NB4 (cell line): ENCODE measurements around the gene LTB4R.
A peak's percentile ranks its signal among the peaks of the same experiment; 100 is the strongest.

ENCODE experiments used
- DNase-seq: peaks from one replicate; pipeline ENCODE4 v3.0.0; 2010; ENCODE audit warnings: low read depth
- H3K4me3 ChIP-seq: one replicate; pipeline ENCODE4 v1.5.1; 2011; ENCODE audit warnings: mild to moderate bottlenecking, low read depth, low read length, moderate library complexity
- CTCF ChIP-seq: IDR thresholded peaks from one replicate; pipeline ENCODE4 v1.5.1; 2012; ENCODE audit warnings: low read depth, low read length
- MAX ChIP-seq: IDR thresholded peaks from 2 replicates; pipeline ENCODE4 v1.6.1; 2011; ENCODE audit warnings: low read depth, low read length
- MYC ChIP-seq: IDR thresholded peaks from 2 replicates; pipeline ENCODE4 v1.6.1; 2011; ENCODE audit warnings: low read depth, low read length
- POLR2A ChIP-seq: IDR thresholded peaks from 2 replicates; pipeline ENCODE4 v1.6.1; 2011; ENCODE audit warnings: mild to moderate bottlenecking; ENCODE audit not compliant: insufficient read length; ENCODE audit errors: extremely low read depth

LTB4R gene

DNA sequence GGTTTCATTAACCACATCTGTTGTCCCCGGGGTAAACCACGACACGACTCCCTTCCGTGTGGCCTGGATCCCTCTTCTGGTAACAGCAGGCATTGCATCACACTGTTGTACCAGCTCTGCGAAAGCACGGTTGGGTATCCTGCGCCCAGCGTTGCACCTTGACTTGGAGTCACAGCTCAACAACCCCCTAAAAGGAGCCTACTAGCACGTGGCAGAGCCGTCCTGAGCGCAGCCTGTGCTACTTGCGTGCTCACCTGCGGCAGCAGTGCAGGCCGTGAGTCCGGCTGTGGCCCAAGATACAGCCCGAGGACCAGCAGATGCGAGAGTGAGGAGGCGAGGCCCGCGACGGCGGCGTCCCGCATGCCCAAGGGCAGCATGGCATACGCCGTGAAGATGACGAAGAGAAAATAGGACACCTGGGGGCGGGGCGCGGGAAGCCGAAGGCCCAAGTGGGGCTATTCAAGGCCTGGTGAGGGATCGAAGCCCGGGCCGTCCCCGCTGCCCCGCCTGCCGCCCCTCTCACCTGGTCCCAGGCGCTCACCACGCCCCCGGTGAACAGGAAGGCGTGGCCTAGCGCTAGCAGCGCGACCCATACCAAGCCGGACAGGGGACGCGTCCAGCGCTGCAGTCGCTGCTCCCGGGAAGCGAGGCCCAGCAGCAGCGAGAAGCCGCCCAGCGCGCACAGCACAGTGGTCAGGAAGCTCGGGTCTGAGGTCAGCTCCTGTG, 21.1 kb downstream of the LTB4R start:
- H3K4me3 ChIP-seq: no peak overlapping the region

GRCh38 chr14:24334431-24335291, 23.4 kb downstream of the LTB4R start, which contains the start of gene ADCY4:
TSS of gene ADCY4 (minus strand) at chr14:24335071. CDS start at chr14:24334652, 419 bp downstream.
- DNase-seq: no peak
- H3K4me3 ChIP-seq: no peak within 1 kb of the TSS
- TF ChIP-seq MYC (no peak), POLR2A (no peak), CTCF (no peak), MAX (no peak)

More for the DNA sequence above, 21.1 kb downstream of the LTB4R start:
- TF ChIP-seq CTCF: peak; percentile 74
- peak; percentile 73 for TF ChIP-seq MAX
- no peak for TF ChIP-seq POLR2A
- peak; percentile 56 for TF ChIP-seq MYC
- DNase-seq: peak; percentile 89

DNA sequence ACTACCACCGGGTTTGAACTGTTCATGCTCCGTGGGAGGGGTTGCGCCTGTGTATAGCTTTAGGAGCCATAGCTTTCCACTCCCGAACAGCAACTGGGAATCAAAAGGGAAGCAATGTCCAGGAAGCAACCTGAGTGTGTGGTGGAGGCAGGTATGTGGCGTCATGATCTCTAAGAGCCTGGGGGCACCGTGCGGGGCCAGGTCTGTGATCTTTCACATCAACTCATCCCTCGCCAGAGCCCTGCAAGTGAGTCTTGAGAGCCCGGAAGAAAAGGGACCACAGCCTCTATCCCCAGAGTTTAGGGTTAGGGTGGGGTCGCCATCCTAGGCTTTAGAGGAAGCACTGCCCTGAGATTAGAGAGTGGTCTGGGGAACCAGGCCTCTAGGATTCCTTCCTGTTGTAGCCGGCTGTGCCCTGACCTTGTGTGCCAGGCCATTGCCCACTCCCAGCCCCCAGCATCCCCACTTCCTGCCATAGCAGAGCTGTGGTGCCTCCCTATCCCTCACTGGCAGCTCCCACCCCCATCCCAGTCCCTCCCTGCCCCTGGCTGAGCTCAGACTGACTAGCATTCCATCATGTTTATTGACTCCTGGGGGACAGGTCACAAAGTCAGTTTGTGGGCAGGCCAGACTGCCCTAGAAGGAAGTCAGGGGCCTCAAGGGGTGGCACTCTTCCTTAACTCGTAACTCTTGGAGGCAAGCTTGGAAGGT, 24.3 kb downstream of the LTB4R start:
- TF ChIP-seq MYC (no peak), MAX (no peak), CTCF (no peak), POLR2A (no peak)
- H3K4me3 ChIP-seq: no peak overlapping the region
- peak; percentile 49 for DNase-seq

- DNase-seq: no peak
- no peak for TF ChIP-seq CTCF
- TF ChIP-seq MAX: no peak
- no peak for TF ChIP-seq MYC
- TF ChIP-seq POLR2A: no peak
These were observed 26.0 kb downstream of the LTB4R start for GRCh38 chr14:24337144-24337823.

GRCh38 chr14:24337824-24338175, 26.5 kb downstream of the LTB4R start:
- TF ChIP-seq MAX (no peak), MYC (no peak), CTCF (no peak), POLR2A (no peak)
- no peak for DNase-seq
- no peak overlapping the region for H3K4me3 ChIP-seq

More at GRCh38 chr14:24337144-24337823, 26.0 kb downstream of the LTB4R start:
- H3K4me3 ChIP-seq: no peak overlapping the region
